ENCODE data around the gene ASPSCR1. TPM values are rescaled to one million over a fixed set of nuclear protein-coding genes. Genes with fewer than 3 reads are reported as not detected.

The ASPSCR1 gene
- total and polyA plus RNA-seq, 2 of the 13 experiments (the other 11 are each of a cell fraction or from before 2014, with no cell fraction given) = 274 to 314 TPM

- TF ChIP-seq ZNF362 (CRISPR knock-in tag; IDR thresholded peaks at IDR 0.05; ENCODE audit: borderline replicate concordance) (no peak), POLR2AphosphoS5 (IDR thresholded peaks at IDR 0.05; ENCODE audit: low read depth, low read length) (peak; percentile 94), ZNF616 (CRISPR knock-in tag; IDR thresholded peaks at IDR 0.05; ENCODE audit: low read depth) (peak; percentile 49), ZNF776 (CRISPR knock-in tag; IDR thresholded peaks at IDR 0.05) (no peak; the same call in none of the 2 replicates), MLX (CRISPR knock-in tag; IDR thresholded peaks at IDR 0.05) (peak; percentile 74), RORA (CRISPR knock-in tag; IDR thresholded peaks at IDR 0.05) (peak; percentile 95; the same call in 1 of the 2 replicates), RBAK (CRISPR knock-in tag; IDR thresholded peaks at IDR 0.05) (no peak), MXD4 (CRISPR knock-in tag; IDR thresholded peaks at IDR 0.05) (peak; percentile 90), ZBTB7A (CRISPR knock-in tag; IDR thresholded peaks at IDR 0.05) (peak; percentile 82), ATF6 (CRISPR knock-in tag; conservative IDR thresholded peaks at IDR 0.05) (no peak), NR2F1 (CRISPR knock-in tag; IDR thresholded peaks at IDR 0.05) (peak in 1 of 2 experiments; percentile 49; a peak in 1 of 4 replicates), ZNF713 (CRISPR knock-in tag; IDR thresholded peaks at IDR 0.05) (peak; percentile 89; the same call in 1 of the 2 replicates), HCFC1 (IDR thresholded peaks at IDR 0.05; ENCODE audit: low read depth, low read length) (no peak; the same call in 1 of the 2 replicates), ZBTB8A (CRISPR knock-in tag; IDR thresholded peaks at IDR 0.05; ENCODE audit: borderline replicate concordance, low read depth) (no peak), ZNF205 (CRISPR knock-in tag; IDR thresholded peaks at IDR 0.05) (peak; percentile 85; the same call in 1 of the 2 replicates), ZNF747 (CRISPR knock-in tag; IDR thresholded peaks at IDR 0.05; ENCODE audit: borderline replicate concordance) (no peak; the same call in 1 of the 2 replicates), LRRFIP1 (CRISPR knock-in tag; conservative IDR thresholded peaks at IDR 0.05) (no peak; the same call in 1 of the 2 replicates), MEF2D (CRISPR knock-in tag; IDR thresholded peaks at IDR 0.05) (peak; percentile 56), CC2D1A (CRISPR knock-in tag; IDR thresholded peaks at IDR 0.05) (no peak), ZSCAN20 (CRISPR knock-in tag; IDR thresholded peaks at IDR 0.05; ENCODE audit: borderline replicate concordance) (peak; percentile 96; the same call in 1 of the 2 replicates), ZNF597 (CRISPR knock-in tag; IDR thresholded peaks at IDR 0.05) (peak; percentile 25; the same call in 1 of the 2 replicates), ZNF580 (CRISPR knock-in tag; IDR thresholded peaks at IDR 0.05; ENCODE audit: borderline replicate concordance, low read depth) (peak; percentile 93)
These were observed 14.4 kb downstream of the ASPSCR1 start (continued) for GRCh38 chr17:81991684-81992305.
